GM21528 (cell line): ENCODE measurements around the gene APOL3.
"Not testable (repeated sequence)": the region's sequence is repeated elsewhere in the genome, so short reads cannot be mapped to it uniquely, and the experiment has no call there.

ENCODE experiments used
- ATAC-seq: cut with Tn5 transposase; IDR thresholded peaks from one replicate; pipeline ENCODE4 v1.9.1; 2021; ENCODE audit warnings: mild to moderate bottlenecking, moderate library complexity; ENCODE audit not compliant: unreplicated experiment, low FRiP score

The APOL3 gene

GRCh38 chr22:36160499-36160942 is at the start of gene APOL3:
TSS of gene APOL3 (minus strand) at chr22:36160755. CDS start at chr22:36149055, 11,700 bp downstream.
- no peak for ATAC-seq

GRCh38 chr22:36210224-36210623 is 49.7 kb upstream of the APOL3 start:
- no peak for ATAC-seq

GRCh38 chr22:36209488-36209908 is 48.9 kb upstream of the APOL3 start:
- not testable (repeated sequence) for ATAC-seq

- ATAC-seq = no peak
Observed at GRCh38 chr22:36208914-36209313, 48.4 kb upstream of the APOL3 start.

- ATAC-seq = no peak
Observed at GRCh38 chr22:36208162-36208765, 47.7 kb upstream of the APOL3 start.

GRCh38 chr22:36206255-36206654 is 45.7 kb upstream of the APOL3 start:
- ATAC-seq = no peak

GRCh38 chr22:36205573-36205972 is 45.0 kb upstream of the APOL3 start:
- not testable (repeated sequence) for ATAC-seq

- no peak for ATAC-seq
Observed at GRCh38 chr22:36204632-36205015, 44.1 kb upstream of the APOL3 start.

GRCh38 chr22:36204001-36204631 is 43.6 kb upstream of the APOL3 start:
- ATAC-seq = no peak

- not testable (repeated sequence) for ATAC-seq
Observed at GRCh38 chr22:36203441-36203840, 42.9 kb upstream of the APOL3 start.

- not testable (repeated sequence) for ATAC-seq
Observed at GRCh38 chr22:36202906-36203305, 42.4 kb upstream of the APOL3 start.

- ATAC-seq = no peak
Observed at GRCh38 chr22:36201630-36202319, 41.2 kb upstream of the APOL3 start, which contains the start of gene APOL4. TSS of gene APOL4 (minus strand) at chr22:36201809. CDS start at chr22:36201734, 75 bp downstream.

- ATAC-seq = not testable (repeated sequence)
Observed at GRCh38 chr22:36201025-36201424, 40.5 kb upstream of the APOL3 start.

- ATAC-seq = no peak
Observed at GRCh38 chr22:36199001-36199551, 38.5 kb upstream of the APOL3 start.

GRCh38 chr22:36198536-36198935 is 38.0 kb upstream of the APOL3 start:
- ATAC-seq = no peak

- no peak for ATAC-seq
Observed at GRCh38 chr22:36197514-36198146, 37.1 kb upstream of the APOL3 start.

- ATAC-seq = no peak
Observed at GRCh38 chr22:36197065-36197440, 36.5 kb upstream of the APOL3 start.

GRCh38 chr22:36196254-36197064 is 35.9 kb upstream of the APOL3 start:
- no peak for ATAC-seq

GRCh38 chr22:36194971-36195370 is 34.4 kb upstream of the APOL3 start:
- no peak for ATAC-seq

GRCh38 chr22:36194385-36194784 is 33.8 kb upstream of the APOL3 start:
- no peak for ATAC-seq
